ENCODE measurements around the gene NVL. TPM values are rescaled to one million over a fixed set of nuclear protein-coding genes. Genes with fewer than 3 reads are reported as not detected.

NVL gene
- total and polyA plus RNA-seq, 4 donors = 12.8 to 41.5 (median 29.1) TPM

GRCh38 chr1:224234017-224234416, 96.0 kb downstream of the NVL start:
- no peak overlapping the region for H3K9ac ChIP-seq (ENCODE audit: insufficient read depth in 1 of 2, low read length in 2 of 2)
- H3K36me3 ChIP-seq (ENCODE audit: control insufficient read depth in 4 of 4, insufficient read depth in 4 of 4, low read length in 4 of 4) = peaks cover 5 to 22% (median 12%) of the 10 kb centered on the region in 4 donors
- no peak for TF ChIP-seq CTCF (IDR thresholded peaks at IDR 0.05; ENCODE audit: control extremely low read depth, extremely low read depth)
- H3K4me3 ChIP-seq = no peak overlapping the region
- no peaks in the 10 kb centered on the region for H3K9me3 ChIP-seq (ENCODE audit: control insufficient read depth in 4 of 4, insufficient read depth in 3 of 4, low read length in 3 of 4)
- H3K27ac ChIP-seq (ENCODE audit: low read depth in 1 of 2, low read length in 1 of 2) = no peak overlapping the region
- H3K27me3 ChIP-seq (ENCODE audit: control insufficient read depth in 3 of 3, insufficient read depth in 3 of 3, low read length in 2 of 3) = no peaks in the 10 kb centered on the region
- peaks cover 0 to 2% (median 0%) of the 10 kb centered on the region in 5 donors for H3K4me1 ChIP-seq (ENCODE audit: control insufficient read depth in 5 of 5, insufficient read depth in 5 of 5, low read length in 5 of 5)
- ATAC-seq (ENCODE audit: insufficient read depth, low FRiP score) (no peak), DNase-seq (no peak)

GRCh38 chr1:224226849-224227502, 103.0 kb downstream of the NVL start:
- Histone ChIP-seq H3K9ac (ENCODE audit: insufficient read depth in 1 of 2, low read length in 2 of 2) (no peak overlapping the region), H3K4me3 (no peak overlapping the region), H3K4me1 (ENCODE audit: control insufficient read depth in 5 of 5, insufficient read depth in 5 of 5, low read length in 5 of 5) (peaks cover 0 to 13% (median 3%) of the 10 kb centered on the region in 5 donors), H3K27me3 (ENCODE audit: control insufficient read depth in 3 of 3, insufficient read depth in 3 of 3, low read length in 2 of 3) (no peaks in the 10 kb centered on the region), H3K36me3 (ENCODE audit: control insufficient read depth in 4 of 4, insufficient read depth in 4 of 4, low read length in 4 of 4) (peaks cover 2 to 22% (median 13%) of the 10 kb centered on the region in 4 donors), H3K9me3 (ENCODE audit: control insufficient read depth in 4 of 4, insufficient read depth in 3 of 4, low read length in 3 of 4) (no peaks in the 10 kb centered on the region), H3K27ac (ENCODE audit: low read depth in 1 of 2, low read length in 1 of 2) (no peak overlapping the region)
- no peak for TF ChIP-seq CTCF (IDR thresholded peaks at IDR 0.05; ENCODE audit: control extremely low read depth, extremely low read depth)
- 94 to 95% methylated on average over 6 of the region's 6 CpGs for WGBS, 2 donors
- DNase-seq (no peak), ATAC-seq (ENCODE audit: insufficient read depth, low FRiP score) (no peak)

GRCh38 chr1:224223819-224224714, 105.9 kb downstream of the NVL start:
- DNase-seq (peak in 2 of 3 donors; percentile 64 to 71), ATAC-seq (ENCODE audit: insufficient read depth, low FRiP score) (no peak)
- Histone ChIP-seq H3K9ac (ENCODE audit: insufficient read depth in 1 of 2, low read length in 2 of 2) (peak overlapping the region in 1 of 2 donors; percentile 7), H3K27me3 (ENCODE audit: control insufficient read depth in 3 of 3, insufficient read depth in 3 of 3, low read length in 2 of 3) (no peaks in the 10 kb centered on the region), H3K4me3 (no peak overlapping the region), H3K27ac (ENCODE audit: low read depth in 1 of 2, low read length in 1 of 2) (peak overlapping the region in 1 of 2 donors; percentile 14), H3K36me3 (ENCODE audit: control insufficient read depth in 4 of 4, insufficient read depth in 4 of 4, low read length in 4 of 4) (peaks cover 0 to 10% (median 6%) of the 10 kb centered on the region in 4 donors), H3K9me3 (ENCODE audit: control insufficient read depth in 4 of 4, insufficient read depth in 3 of 4, low read length in 3 of 4) (no peaks in the 10 kb centered on the region), H3K4me1 (ENCODE audit: control insufficient read depth in 5 of 5, insufficient read depth in 5 of 5, low read length in 5 of 5) (peaks cover 2 to 13% (median 6%) of the 10 kb centered on the region in 5 donors)
- 68 to 81% methylated on average over 12 of the region's 12 CpGs for WGBS, 2 donors
- no peak for TF ChIP-seq CTCF (IDR thresholded peaks at IDR 0.05; ENCODE audit: control extremely low read depth, extremely low read depth)
